ENCODE measurements around the gene CD4.
A peak's percentile ranks its signal among the peaks of the same experiment; 100 is the strongest.

CD4 gene

GRCh38 chr12:6829536-6830220 lies 40.4 kb downstream of the CD4 start:
- no peak for DNase-seq

- DNase-seq: no peak
Measured at GRCh38 chr12:6830286-6830890, 41.1 kb downstream of the CD4 start.

- no peak for DNase-seq
Measured at GRCh38 chr12:6830999-6831398, 41.7 kb downstream of the CD4 start.

- no peak for DNase-seq
Measured at GRCh38 chr12:6831450-6831995, 42.2 kb downstream of the CD4 start.

- DNase-seq: no peak
Measured at GRCh38 chr12:6832125-6832524, 42.8 kb downstream of the CD4 start.

- no peak for DNase-seq
Measured at GRCh38 chr12:6833189-6833890, 44.0 kb downstream of the CD4 start.

GRCh38 chr12:6834254-6834653 lies 44.9 kb downstream of the CD4 start:
- no peak for DNase-seq

GRCh38 chr12:6834873-6835272 lies 45.5 kb downstream of the CD4 start:
- DNase-seq: peak; percentile 52

GRCh38 chr12:6836851-6837250 lies 47.5 kb downstream of the CD4 start:
- DNase-seq: no peak

GRCh38 chr12:6837370-6838060 lies 48.2 kb downstream of the CD4 start:
- no peak for DNase-seq

GRCh38 chr12:6838854-6839253 lies 49.5 kb downstream of the CD4 start:
- DNase-seq: no peak

GRCh38 chr12:6839482-6840201 lies 50.3 kb downstream of the CD4 start:
- DNase-seq: peak; percentile 100

GRCh38 chr12:6840330-6840729 lies 51.0 kb downstream of the CD4 start:
- no peak for DNase-seq

- DNase-seq: no peak
Measured at GRCh38 chr12:6840761-6841515, 51.6 kb downstream of the CD4 start, which contains the start of gene GNB3. TSS of gene GNB3 (plus strand) at chr12:6840925. CDS start at chr12:6841288, 363 bp downstream.

GRCh38 chr12:6842075-6842474 lies 52.7 kb downstream of the CD4 start:
- no peak for DNase-seq

- DNase-seq: no peak
Measured at GRCh38 chr12:6843118-6843902, 54.0 kb downstream of the CD4 start.

GRCh38 chr12:6845395-6845794 lies 56.1 kb downstream of the CD4 start:
- DNase-seq: no peak

- no peak for DNase-seq
Measured at GRCh38 chr12:6846316-6846869, 57.1 kb downstream of the CD4 start.

- DNase-seq: no peak
Measured at GRCh38 chr12:6847676-6848075, 58.3 kb downstream of the CD4 start.

GRCh38 chr12:6849427-6849826 lies 60.1 kb downstream of the CD4 start:
- no peak for DNase-seq
